Measurements from ENCODE around the gene A4GNT.

A4GNT gene

DNA sequence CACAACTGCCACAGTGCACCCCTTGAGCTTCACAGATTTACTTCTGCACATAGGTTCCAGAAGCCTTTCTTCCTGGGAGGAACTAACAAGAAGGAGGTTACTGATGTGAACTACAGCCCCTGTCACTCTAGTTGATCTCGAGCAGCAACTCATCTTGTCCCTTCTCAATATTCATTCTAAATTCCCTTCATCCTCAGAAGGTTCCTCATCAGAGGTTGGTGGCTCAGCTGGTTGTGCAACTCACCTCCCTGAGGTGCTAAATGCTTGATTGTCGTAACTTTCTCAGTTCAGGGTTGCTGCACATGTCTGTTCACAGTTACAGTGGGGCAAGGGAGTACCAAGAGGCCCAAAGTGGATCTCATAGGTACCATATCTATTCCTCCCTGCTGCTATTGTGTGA lies 5.7 kb upstream of the A4GNT start:
- H3K9me3 ChIP-seq (ENCODE audit: control insufficient read depth, insufficient read depth, low read depth, low read length), result no peaks in the 10 kb centered on the region
- no peak overlapping the region for H3K4me3 ChIP-seq (ENCODE audit: low read depth, low read length)
- no peaks in the 10 kb centered on the region for H3K4me1 ChIP-seq (ENCODE audit: control insufficient read depth, insufficient read depth, low read length)
- ChIA-PET POLR2A (no interaction called here), CTCF (interaction anchor here (0.6 kb wide), 1 partner anchor 19 kb away, joined by 3 read pairs; no protein-coding TSS in a partner anchor)
- H3K27ac ChIP-seq (ENCODE audit: extremely low read depth, low read depth, low read length), result no peak overlapping the region
- H3K36me3 ChIP-seq (ENCODE audit: control insufficient read depth in 2 of 2, insufficient read depth in 1 of 2, low read length in 2 of 2), result no peaks in the 10 kb centered on the region
- no peak for TF ChIP-seq ZNF514 (tag by site-specific recombination; IDR thresholded peaks at IDR 0.05)
- TF ChIP-seq ZNF341 (tag by site-specific recombination; IDR thresholded peaks at IDR 0.05; ENCODE audit: low read depth), result no peak
- no peak for TF ChIP-seq ZNF777 (tag by site-specific recombination; IDR thresholded peaks at IDR 0.05; ENCODE audit: borderline replicate concordance)
- TF ChIP-seq ZNF626 (tag by site-specific recombination; IDR thresholded peaks at IDR 0.05), result no peak
- TF ChIP-seq, protein P1, sequence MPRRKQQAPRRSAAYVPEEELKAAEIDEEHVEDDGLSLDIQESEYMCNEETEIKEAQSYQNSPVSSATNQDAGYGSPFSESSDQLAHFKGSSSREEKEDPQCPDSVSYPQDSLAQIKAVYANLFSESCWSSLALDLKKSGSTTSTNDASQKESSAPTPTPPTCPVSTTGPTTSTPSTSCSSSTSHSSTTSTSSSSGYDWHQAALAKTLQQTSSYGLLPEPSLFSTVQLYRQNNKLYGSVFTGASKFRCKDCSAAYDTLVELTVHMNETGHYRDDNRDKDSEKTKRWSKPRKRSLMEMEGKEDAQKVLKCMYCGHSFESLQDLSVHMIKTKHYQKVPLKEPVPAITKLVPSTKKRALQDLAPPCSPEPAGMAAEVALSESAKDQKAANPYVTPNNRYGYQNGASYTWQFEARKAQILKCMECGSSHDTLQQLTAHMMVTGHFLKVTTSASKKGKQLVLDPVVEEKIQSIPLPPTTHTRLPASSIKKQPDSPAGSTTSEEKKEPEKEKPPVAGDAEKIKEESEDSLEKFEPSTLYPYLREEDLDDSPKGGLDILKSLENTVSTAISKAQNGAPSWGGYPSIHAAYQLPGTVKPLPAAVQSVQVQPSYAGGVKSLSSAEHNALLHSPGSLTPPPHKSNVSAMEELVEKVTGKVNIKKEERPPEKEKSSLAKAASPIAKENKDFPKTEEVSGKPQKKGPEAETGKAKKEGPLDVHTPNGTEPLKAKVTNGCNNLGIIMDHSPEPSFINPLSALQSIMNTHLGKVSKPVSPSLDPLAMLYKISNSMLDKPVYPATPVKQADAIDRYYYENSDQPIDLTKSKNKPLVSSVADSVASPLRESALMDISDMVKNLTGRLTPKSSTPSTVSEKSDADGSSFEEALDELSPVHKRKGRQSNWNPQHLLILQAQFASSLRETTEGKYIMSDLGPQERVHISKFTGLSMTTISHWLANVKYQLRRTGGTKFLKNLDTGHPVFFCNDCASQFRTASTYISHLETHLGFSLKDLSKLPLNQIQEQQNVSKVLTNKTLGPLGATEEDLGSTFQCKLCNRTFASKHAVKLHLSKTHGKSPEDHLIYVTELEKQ (tag by site-specific recombination; IDR thresholded peaks at IDR 0.05; ENCODE audit: borderline replicate concordance), result no peak
- TF ChIP-seq, protein P2, sequence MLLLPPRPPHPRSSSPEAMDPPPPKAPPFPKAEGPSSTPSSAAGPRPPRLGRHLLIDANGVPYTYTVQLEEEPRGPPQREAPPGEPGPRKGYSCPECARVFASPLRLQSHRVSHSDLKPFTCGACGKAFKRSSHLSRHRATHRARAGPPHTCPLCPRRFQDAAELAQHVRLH (tag by site-specific recombination; IDR thresholded peaks at IDR 0.05), result no peak
- no peak for TF ChIP-seq GLIS1 (tag by site-specific recombination; IDR thresholded peaks at IDR 0.05)
- TF ChIP-seq, protein P3, sequence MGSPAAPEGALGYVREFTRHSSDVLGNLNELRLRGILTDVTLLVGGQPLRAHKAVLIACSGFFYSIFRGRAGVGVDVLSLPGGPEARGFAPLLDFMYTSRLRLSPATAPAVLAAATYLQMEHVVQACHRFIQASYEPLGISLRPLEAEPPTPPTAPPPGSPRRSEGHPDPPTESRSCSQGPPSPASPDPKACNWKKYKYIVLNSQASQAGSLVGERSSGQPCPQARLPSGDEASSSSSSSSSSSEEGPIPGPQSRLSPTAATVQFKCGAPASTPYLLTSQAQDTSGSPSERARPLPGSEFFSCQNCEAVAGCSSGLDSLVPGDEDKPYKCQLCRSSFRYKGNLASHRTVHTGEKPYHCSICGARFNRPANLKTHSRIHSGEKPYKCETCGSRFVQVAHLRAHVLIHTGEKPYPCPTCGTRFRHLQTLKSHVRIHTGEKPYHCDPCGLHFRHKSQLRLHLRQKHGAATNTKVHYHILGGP (tag by site-specific recombination; IDR thresholded peaks at IDR 0.05), result no peak
- no peak for TF ChIP-seq MEIS1 (CRISPR knock-in tag; IDR thresholded peaks at IDR 0.05; ENCODE audit: borderline replicate concordance)

DNA sequence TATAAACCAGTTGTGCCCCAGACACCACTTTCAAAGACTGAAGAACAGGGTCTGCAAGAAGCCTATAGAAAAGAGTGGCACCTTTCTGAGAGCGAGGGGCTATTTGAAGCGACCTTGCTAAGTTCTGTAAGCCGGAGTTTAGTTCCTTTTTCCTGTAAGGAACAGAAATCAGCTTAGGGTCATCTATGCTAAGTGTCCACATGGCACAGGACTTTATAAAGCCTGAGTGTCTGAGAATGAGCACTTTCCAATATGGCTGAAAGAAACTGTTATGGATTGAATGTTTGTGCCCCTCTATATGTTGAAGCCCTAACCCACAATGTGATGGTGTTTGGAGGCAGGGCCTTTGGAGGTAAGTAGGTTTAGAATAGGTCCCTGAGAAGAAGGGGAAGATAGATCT lies 4.0 kb upstream of the A4GNT start:
- no peak for TF ChIP-seq ZNF654 (tag by site-specific recombination; IDR thresholded peaks at IDR 0.05; ENCODE audit: low read depth)
- TF ChIP-seq ZNF274 (IDR thresholded peaks at IDR 0.05; ENCODE audit: low read length), result no peak
- TF ChIP-seq ZNF274 (tag by site-specific recombination; IDR thresholded peaks at IDR 0.05; ENCODE audit: borderline replicate concordance), result no peak
- TF ChIP-seq HOXC10 (CRISPR knock-in tag; IDR thresholded peaks at IDR 0.05), result no peak
- TF ChIP-seq ZNF394 (tag by site-specific recombination; IDR thresholded peaks at IDR 0.05; ENCODE audit: borderline replicate concordance), result no peak
- Histone ChIP-seq H3K4me3 (ENCODE audit: low read depth, low read length) (no peak overlapping the region), H3K36me3 (ENCODE audit: control insufficient read depth in 2 of 2, insufficient read depth in 1 of 2, low read length in 2 of 2) (no peaks in the 10 kb centered on the region), H3K4me1 (ENCODE audit: control insufficient read depth, insufficient read depth, low read length) (no peaks in the 10 kb centered on the region), H3K9me3 (ENCODE audit: control insufficient read depth, insufficient read depth, low read depth, low read length) (no peaks in the 10 kb centered on the region), H3K27ac (ENCODE audit: extremely low read depth, low read depth, low read length) (no peak overlapping the region)
- POLR2A ChIA-PET, result no interaction called here
- CTCF ChIA-PET, result no interaction called here

DNA sequence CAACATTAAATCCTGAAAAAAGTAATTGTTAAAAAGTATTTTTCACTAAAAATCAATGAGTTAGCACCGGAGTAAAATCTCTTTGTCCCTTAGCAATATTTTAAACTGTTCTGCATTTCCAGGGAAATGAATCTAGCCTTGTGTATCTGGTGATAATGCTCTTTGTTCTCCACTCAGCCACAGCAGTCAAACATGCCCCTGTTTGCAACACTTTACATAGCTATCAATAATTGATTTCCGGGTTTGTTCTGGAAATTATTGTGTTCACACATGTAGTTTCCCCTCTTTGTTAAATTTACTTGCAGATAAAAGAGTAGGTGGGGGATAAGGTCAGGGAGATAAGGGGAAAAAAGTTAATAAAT lies 3.6 kb upstream of the A4GNT start:
- Histone ChIP-seq H3K27ac (ENCODE audit: extremely low read depth, low read depth, low read length) (no peak overlapping the region), H3K4me3 (ENCODE audit: low read depth, low read length) (no peak overlapping the region), H3K9me3 (ENCODE audit: control insufficient read depth, insufficient read depth, low read depth, low read length) (no peaks in the 10 kb centered on the region), H3K36me3 (ENCODE audit: control insufficient read depth in 2 of 2, insufficient read depth in 1 of 2, low read length in 2 of 2) (no peaks in the 10 kb centered on the region), H3K4me1 (ENCODE audit: control insufficient read depth, insufficient read depth, low read length) (no peaks in the 10 kb centered on the region)
- ChIA-PET POLR2A (no interaction called here), CTCF (no interaction called here)
- TF ChIP-seq ZNF701 (tag by site-specific recombination; IDR thresholded peaks at IDR 0.05), result no peak
- TF ChIP-seq WT1 (tag by site-specific recombination; IDR thresholded peaks at IDR 0.05), result no peak
- no peak for TF ChIP-seq OSR2 (tag by site-specific recombination; IDR thresholded peaks at IDR 0.05)
- no peak for TF ChIP-seq ZFP37 (tag by site-specific recombination; IDR thresholded peaks at IDR 0.05)
- TF ChIP-seq BCL11A (tag by site-specific recombination; IDR thresholded peaks at IDR 0.05; ENCODE audit: low read depth), result no peak
- TF ChIP-seq ZNF624 (tag by site-specific recombination; IDR thresholded peaks at IDR 0.05), result no peak
- TF ChIP-seq, protein P4, sequence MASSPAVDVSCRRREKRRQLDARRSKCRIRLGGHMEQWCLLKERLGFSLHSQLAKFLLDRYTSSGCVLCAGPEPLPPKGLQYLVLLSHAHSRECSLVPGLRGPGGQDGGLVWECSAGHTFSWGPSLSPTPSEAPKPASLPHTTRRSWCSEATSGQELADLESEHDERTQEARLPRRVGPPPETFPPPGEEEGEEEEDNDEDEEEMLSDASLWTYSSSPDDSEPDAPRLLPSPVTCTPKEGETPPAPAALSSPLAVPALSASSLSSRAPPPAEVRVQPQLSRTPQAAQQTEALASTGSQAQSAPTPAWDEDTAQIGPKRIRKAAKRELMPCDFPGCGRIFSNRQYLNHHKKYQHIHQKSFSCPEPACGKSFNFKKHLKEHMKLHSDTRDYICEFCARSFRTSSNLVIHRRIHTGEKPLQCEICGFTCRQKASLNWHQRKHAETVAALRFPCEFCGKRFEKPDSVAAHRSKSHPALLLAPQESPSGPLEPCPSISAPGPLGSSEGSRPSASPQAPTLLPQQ (tag by site-specific recombination; IDR thresholded peaks at IDR 0.05), result no peak
- no peak for TF ChIP-seq KLF1 (tag by site-specific recombination; IDR thresholded peaks at IDR 0.05)
- TF ChIP-seq ZNF324 (tag by site-specific recombination; IDR thresholded peaks at IDR 0.05), result no peak
- TF ChIP-seq ZNF843 (tag by site-specific recombination; IDR thresholded peaks at IDR 0.05), result no peak
- no peak for TF ChIP-seq ZNF121 (tag by site-specific recombination; IDR thresholded peaks at IDR 0.05)
